H9 (cell line): ENCODE results near the gene NAA35. TPM values are rescaled to one million over a fixed set of nuclear protein-coding genes. Genes with fewer than 3 reads are reported as not detected.

Experiments used
- DNase-seq: peaks from one replicate; pipeline ENCODE4 v3.0.0-alpha.2; 2017
- H2AFZ ChIP-seq: one replicate; pipeline ENCODE4 v1.6.1; 2013; ENCODE audit warnings: mild to moderate bottlenecking, low read length, control low read depth, moderate library complexity
- H2AK5ac ChIP-seq: 2 replicates; pipeline ENCODE4 v1.6.1; 2013; ENCODE audit warnings: low read length, control low read depth, mixed read lengths; ENCODE audit not compliant: insufficient read length
- H2BK120ac ChIP-seq: one replicate; pipeline ENCODE4 v1.6.1; 2013; ENCODE audit warnings: low read depth, mild to moderate bottlenecking, low read length, control low read depth, inconsistent platforms; ENCODE audit not compliant: poor library complexity, severe bottlenecking
- H2BK12ac ChIP-seq: 2 replicates; pipeline ENCODE4 v1.6.1; 2013; ENCODE audit warnings: low read length, control low read depth, mixed read lengths, low read depth; ENCODE audit not compliant: insufficient read length
- H2BK15ac ChIP-seq: 2 replicates; pipeline ENCODE4 v1.6.1; 2013; ENCODE audit warnings: low read depth, low read length, control low read depth
- H2BK20ac ChIP-seq: one replicate; pipeline ENCODE4 v1.6.1; 2013; ENCODE audit warnings: low read depth, mild to moderate bottlenecking, low read length, control low read depth, inconsistent platforms; ENCODE audit not compliant: poor library complexity, severe bottlenecking
- H2BK5ac ChIP-seq: 2 replicates; pipeline ENCODE4 v1.6.1; 2013; ENCODE audit warnings: low read length, control low read depth, mixed read lengths; ENCODE audit not compliant: insufficient read length
- H3K14ac ChIP-seq: 2 replicates; pipeline ENCODE4 v1.6.1; 2013; ENCODE audit warnings: low read length, control low read depth; ENCODE audit not compliant: insufficient read depth
- H3K18ac ChIP-seq: 2 replicates; pipeline ENCODE4 v1.6.1; 2013; ENCODE audit warnings: low read depth, mild to moderate bottlenecking, mixed read lengths, low read length, control low read depth; ENCODE audit not compliant: insufficient read length
- H3K23ac ChIP-seq: 2 replicates; pipeline ENCODE4 v1.6.1; 2013; ENCODE audit warnings: low read length, control low read depth, mixed read lengths, low read depth; ENCODE audit not compliant: insufficient read length
- H3K23me2 ChIP-seq: 2 replicates; pipeline ENCODE4 v1.6.1; 2013; ENCODE audit warnings: low read depth, mild to moderate bottlenecking, mixed read lengths, low read length, control low read depth; ENCODE audit not compliant: insufficient read length, poor library complexity, severe bottlenecking
- H3K27ac ChIP-seq: 2 replicates; pipeline ENCODE4 v1.5.1; 2013; ENCODE audit warnings: low read length, control low read depth, mixed read lengths, low read depth; ENCODE audit not compliant: insufficient read length
- H3K27me3 ChIP-seq: 2 replicates; pipeline ENCODE4 v1.6.1; 2013; ENCODE audit warnings: low read length, control low read depth, inconsistent platforms; ENCODE audit not compliant: insufficient read depth
- H3K4ac ChIP-seq: 2 replicates; pipeline ENCODE4 v1.6.1; 2013; ENCODE audit warnings: low read depth, mild to moderate bottlenecking, control low read depth, inconsistent platforms, low read length, moderate library complexity
- H3K4me1 ChIP-seq: 2 replicates; pipeline ENCODE4 v1.6.1; 2013; ENCODE audit warnings: low read length, control low read depth, inconsistent platforms; ENCODE audit not compliant: insufficient read depth
- H3K4me2 ChIP-seq: 2 replicates; pipeline ENCODE4 v1.6.1; 2013; ENCODE audit warnings: low read length, control low read depth, mixed read lengths; ENCODE audit not compliant: insufficient read length, insufficient read depth
- H3K56ac ChIP-seq: 2 replicates; pipeline ENCODE4 v1.6.1; 2013; ENCODE audit warnings: low read depth, mild to moderate bottlenecking, mixed read lengths, low read length, control low read depth; ENCODE audit not compliant: insufficient read length
- H3K79me1 ChIP-seq: 2 replicates; pipeline ENCODE4 v1.6.1; 2013; ENCODE audit warnings: low read depth, mild to moderate bottlenecking, moderate library complexity, low read length, control low read depth, inconsistent platforms; ENCODE audit not compliant: insufficient read depth, poor library complexity, severe bottlenecking
- H3K79me2 ChIP-seq: 2 replicates; pipeline ENCODE4 v1.6.1; 2013; ENCODE audit warnings: low read length, control low read depth, inconsistent platforms; ENCODE audit not compliant: insufficient read depth
- H3K9ac ChIP-seq: 2 replicates; pipeline ENCODE4 v1.6.1; 2013; ENCODE audit warnings: low read length, control low read depth, mixed read lengths; ENCODE audit not compliant: insufficient read length; ENCODE audit errors: extremely low read depth
- H3K9me3 ChIP-seq: one replicate; pipeline ENCODE4 v1.6.1; 2013; ENCODE audit warnings: low read depth, low read length, inconsistent platforms; ENCODE audit not compliant: control insufficient read depth
- H3T11ph ChIP-seq: one replicate; pipeline ENCODE4 v1.6.1; 2013; ENCODE audit warnings: mild to moderate bottlenecking, low read length, control low read depth, inconsistent platforms
- H4K20me1 ChIP-seq: one replicate; pipeline ENCODE4 v1.6.1; 2013; ENCODE audit not compliant: control insufficient read depth, insufficient read length, insufficient read depth
- H4K5ac ChIP-seq: 2 replicates; pipeline ENCODE4 v1.6.1; 2013; ENCODE audit warnings: low read depth, mild to moderate bottlenecking, mixed read lengths, low read length, control low read depth; ENCODE audit not compliant: insufficient read length
- H4K8ac ChIP-seq: replicated peaks from 2 replicates; pipeline ENCODE4 v1.6.1; 2013; ENCODE audit warnings: low read length, control low read depth, mixed read lengths, low read depth; ENCODE audit not compliant: insufficient read length
- H4K91ac ChIP-seq: 2 replicates; pipeline ENCODE4 v1.6.1; 2013; ENCODE audit warnings: low read depth, mild to moderate bottlenecking, moderate library complexity, mixed read lengths, low read length, control low read depth; ENCODE audit not compliant: insufficient read length
- H3K27ac Mint-ChIP-seq, 3 experiments: 2 replicates in 2 of 3; 3 replicates in 1 of 3; pipeline ENCODE4 v1.8.0; 2020 to 2021; ENCODE audit warnings: mixed read lengths in 3 of 3, mild to moderate bottlenecking in 1 of 3, moderate library complexity in 1 of 3
- H3K27me3 Mint-ChIP-seq: 2 replicates; pipeline ENCODE4 v1.8.0; 2021; ENCODE audit warnings: low read depth, mild to moderate bottlenecking, moderate library complexity, mixed read lengths
- H3K36me3 Mint-ChIP-seq, 3 experiments: 2 replicates in 2 of 3; 3 replicates in 1 of 3; pipeline ENCODE4 v1.8.0; 2020 to 2021; ENCODE audit warnings: low read depth in 3 of 3, mixed read lengths in 3 of 3; ENCODE audit not compliant: insufficient read depth in 1 of 3
- H3K4me1 Mint-ChIP-seq, 2 experiments: 2 replicates each; pipeline ENCODE4 v1.8.0; 2020; ENCODE audit warnings: mixed read lengths in 2 of 2
- H3K4me3 Mint-ChIP-seq, 2 experiments: 2 replicates in 1 of 2; 3 replicates in 1 of 2; pipeline ENCODE4 v1.8.0; 2020 to 2021; ENCODE audit warnings: mild to moderate bottlenecking in 2 of 2, mixed read lengths in 2 of 2, moderate library complexity in 1 of 2
- H3K9me3 Mint-ChIP-seq, 2 experiments: 2 replicates in 1 of 2; 3 replicates in 1 of 2; pipeline ENCODE4 v1.8.0; 2020; ENCODE audit warnings: mild to moderate bottlenecking in 2 of 2, mixed read lengths in 2 of 2, moderate library complexity in 1 of 2
- CTCF ChIP-seq: fragments of 200-600 bp; sonication (generic); conservative IDR thresholded peaks from 3 replicates; pipeline ENCODE4 v1.8.0; 2021; ENCODE audit warnings: antibody characterized with exemption, mild to moderate bottlenecking
- WGBS: extraction: QIAGEN DNeasy Blood & Tissue Kit; methylation state at CpG from one replicate; pipeline ENCODE4 v1.1.7; 2013; ENCODE audit warnings: missing lambda C conversion rate, low lambda C conversion rate, mixed read lengths; ENCODE audit not compliant: insufficient read length; ENCODE audit errors: extremely low coverage; 5-methylcytosine and 5-hydroxymethylcytosine counted together
- total RNA-seq: library from RNA; stranded (reverse); gene quantifications from 2 replicates; pipeline ENCODE4 v1.2.1, GENCODE V29; 2021

The NAA35 gene
- total RNA-seq, 1 experiment from 2014 or later = 38.6 TPM

GRCh38 chr9:86054695-86055094 is 113.7 kb downstream of the NAA35 start:
- Histone ChIP-seq H2BK5ac (no peak overlapping the region), H3K56ac (no peak overlapping the region), H3K18ac (no peak overlapping the region), H3T11ph (no peak overlapping the region), H2AFZ (no peak overlapping the region), H3K14ac (no peak overlapping the region), H3K79me2 (no peaks in the 10 kb centered on the region), H3K27me3 (no peaks in the 10 kb centered on the region), H2BK20ac (no peak overlapping the region), H3K9me3 (no peaks in the 10 kb centered on the region), H3K9ac (no peak overlapping the region), H2BK120ac (no peak overlapping the region), H3K27ac (no peak overlapping the region), H3K23ac (no peak overlapping the region), H3K4me2 (no peak overlapping the region), H3K79me1 (no peaks in the 10 kb centered on the region), H4K5ac (no peak overlapping the region), H3K4me1 (no peaks in the 10 kb centered on the region), H2BK12ac (no peak overlapping the region), H4K20me1 (no peaks in the 10 kb centered on the region), H3K23me2 (no peaks in the 10 kb centered on the region), H4K8ac (no peak overlapping the region), H2BK15ac (no peak overlapping the region), H2AK5ac (no peak overlapping the region), H4K91ac (no peak overlapping the region), H3K4ac (no peak overlapping the region)
- Mint-ChIP-seq H3K9me3 (no peaks in the 10 kb centered on the region), H3K4me3 (no peak overlapping the region), H3K4me1 (no peaks in the 10 kb centered on the region), H3K27me3 (no peaks in the 10 kb centered on the region), H3K36me3 (peaks cover 5 to 7% (median 5%) of the 10 kb centered on the region in 3 experiments; a peak in 5 of 7 replicates), H3K27ac (no peak overlapping the region)
- WGBS = no CpG with 5 or more reads among the region's 3 CpGs
- no peak for DNase-seq
- no peak for TF ChIP-seq CTCF
